Ascending aorta (tissue), 2 donors: Measurements from ENCODE around the gene AGMAT. TPM values are rescaled to one million over a fixed set of nuclear protein-coding genes. Genes with fewer than 3 reads are reported as not detected.

ENCODE experiments used
- DNase-seq, 2 donors: peaks; one replicate each; pipeline ENCODE4 v3.0.0-alpha.2; 2019; ENCODE audit warnings: low spot score in 2 of 2
- H3K27ac ChIP-seq, 2 donors: fragments of 200-600 bp; sonication (generic); one replicate each; pipeline ENCODE4 v1.5.1; 2016 to 2017; ENCODE audit warnings: mild to moderate bottlenecking in 1 of 2
- H3K27me3 ChIP-seq: fragments of 200-600 bp; sonication (generic); one replicate; pipeline ENCODE4 v1.5.1; 2017
- H3K36me3 ChIP-seq, 2 donors: fragments of 200-600 bp; sonication (generic); one replicate each; pipeline ENCODE4 v1.5.1; 2016
- H3K4me1 ChIP-seq, 2 donors: fragments of 200-600 bp; sonication (generic); one replicate each; pipeline ENCODE4 v1.5.1; 2016 to 2017; ENCODE audit warnings: mild to moderate bottlenecking in 1 of 2
- H3K4me3 ChIP-seq, 2 donors: fragments of 200-600 bp; sonication (generic); one replicate each; pipeline ENCODE4 v1.5.1; 2016 to 2017; ENCODE audit warnings: mild to moderate bottlenecking in 1 of 2
- H3K9me3 ChIP-seq, 2 donors: fragments of 200-600 bp; sonication (generic); one replicate each; pipeline ENCODE4 v1.5.1; 2016
- intact Hi-C: fragments of 100-400 bp; cut with DNase I; formaldehyde crosslinking; loops from one replicate; pipeline ENCODE4 v1.15.1; 2023
- total RNA-seq: library from RNA; depleted of rRNA; stranded (reverse); fragments of >200 nt; gene quantifications from one replicate; pipeline ENCODE4 v1.1.0, GENCODE V29; 2016
- TF ChIP-seq, protein P1 (sequence below), 3 experiments: fragments of 200-600 bp in 2 of 3; fragments of 450-650 bp in 1 of 3; sonication (generic) in 2 of 3; IDR thresholded peaks; one replicate each; pipeline ENCODE4 v1.5.1; 2016 to 2019; ENCODE audit warnings: antibody characterized with exemption in 3 of 3, mild to moderate bottlenecking in 1 of 3, moderate library complexity in 1 of 3

AGMAT gene
- total RNA-seq, 1 donor from 2014 or later = 1.1 TPM

DNA sequence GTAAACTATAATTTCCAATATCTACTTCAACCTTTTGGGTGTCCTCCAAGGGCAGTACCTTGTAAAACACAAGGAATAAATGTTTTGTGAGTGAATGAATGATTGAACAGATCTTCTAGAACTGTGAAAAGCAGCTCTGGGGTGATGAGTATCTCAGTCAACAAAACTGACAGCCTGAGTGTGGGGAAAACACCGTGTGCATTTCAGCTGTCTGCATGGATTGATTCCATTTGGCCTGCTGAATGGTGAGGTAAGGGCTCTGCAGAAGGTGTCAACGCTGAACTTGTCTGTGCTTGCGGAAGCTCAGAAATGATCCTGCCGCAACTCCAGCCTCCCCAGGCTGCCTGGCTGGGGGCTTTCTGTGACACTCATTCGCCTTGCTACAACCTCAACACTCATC, 7.4 kb upstream of the AGMAT start:
- Histone ChIP-seq H3K27me3 (no peaks in the 10 kb centered on the region), H3K4me1 (no peaks in the 10 kb centered on the region), H3K27ac (no peak overlapping the region), H3K4me3 (no peak overlapping the region), H3K9me3 (no peaks in the 10 kb centered on the region), H3K36me3 (no peaks in the 10 kb centered on the region)
- intact Hi-C loops = no loop called here
- TF ChIP-seq, protein P1, sequence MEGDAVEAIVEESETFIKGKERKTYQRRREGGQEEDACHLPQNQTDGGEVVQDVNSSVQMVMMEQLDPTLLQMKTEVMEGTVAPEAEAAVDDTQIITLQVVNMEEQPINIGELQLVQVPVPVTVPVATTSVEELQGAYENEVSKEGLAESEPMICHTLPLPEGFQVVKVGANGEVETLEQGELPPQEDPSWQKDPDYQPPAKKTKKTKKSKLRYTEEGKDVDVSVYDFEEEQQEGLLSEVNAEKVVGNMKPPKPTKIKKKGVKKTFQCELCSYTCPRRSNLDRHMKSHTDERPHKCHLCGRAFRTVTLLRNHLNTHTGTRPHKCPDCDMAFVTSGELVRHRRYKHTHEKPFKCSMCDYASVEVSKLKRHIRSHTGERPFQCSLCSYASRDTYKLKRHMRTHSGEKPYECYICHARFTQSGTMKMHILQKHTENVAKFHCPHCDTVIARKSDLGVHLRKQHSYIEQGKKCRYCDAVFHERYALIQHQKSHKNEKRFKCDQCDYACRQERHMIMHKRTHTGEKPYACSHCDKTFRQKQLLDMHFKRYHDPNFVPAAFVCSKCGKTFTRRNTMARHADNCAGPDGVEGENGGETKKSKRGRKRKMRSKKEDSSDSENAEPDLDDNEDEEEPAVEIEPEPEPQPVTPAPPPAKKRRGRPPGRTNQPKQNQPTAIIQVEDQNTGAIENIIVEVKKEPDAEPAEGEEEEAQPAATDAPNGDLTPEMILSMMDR (IDR thresholded peaks at IDR 0.05) = no peak
- DNase-seq = no peak

DNA sequence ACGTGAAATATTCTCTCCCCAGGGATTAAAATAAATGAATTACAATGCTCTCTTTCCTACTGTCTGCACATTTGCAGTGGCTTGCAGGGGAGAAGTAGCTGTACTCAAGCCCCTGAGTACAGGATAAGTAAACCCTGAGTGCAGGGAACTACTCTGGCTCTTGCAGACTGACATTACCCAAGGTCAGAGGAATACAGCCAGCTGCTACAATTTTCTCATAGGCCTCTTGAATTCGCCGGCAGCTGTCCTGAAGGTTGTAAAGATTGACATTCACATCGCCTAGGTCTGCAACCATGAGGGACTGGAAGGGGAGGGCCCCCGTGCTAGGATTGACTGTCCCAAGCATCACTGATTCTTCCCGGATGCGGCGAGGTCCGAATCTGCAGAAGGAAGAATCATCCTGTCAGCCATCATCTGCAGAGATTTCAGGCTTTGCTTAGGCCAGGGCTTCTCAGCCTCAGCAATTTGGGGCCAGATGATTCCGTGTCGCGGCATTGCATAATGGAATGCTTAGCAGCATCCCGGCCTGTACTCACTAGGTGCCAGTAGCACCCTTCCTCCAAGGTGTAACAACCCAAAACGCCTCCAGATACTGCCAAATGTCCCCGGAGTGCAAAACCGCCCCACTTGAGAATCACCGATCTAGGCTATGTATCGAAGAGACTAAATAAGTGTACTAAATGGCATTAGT, 1.7 kb downstream of the AGMAT start:
- no peak overlapping the region for H3K27ac ChIP-seq
- H3K4me1 ChIP-seq = peaks cover 3% of the 10 kb centered on the region in 2 donors
- intact Hi-C loops = no loop called here

GRCh38 chr1:15579683-15580047, 5.2 kb downstream of the AGMAT start:
- no peaks in the 10 kb centered on the region for H3K36me3 ChIP-seq
- H3K4me1 ChIP-seq = peaks cover 3% of the 10 kb centered on the region in 2 donors
- H3K27ac ChIP-seq = no peak overlapping the region
- TF ChIP-seq, protein P1 (IDR thresholded peaks at IDR 0.05) = no peak
- no peaks in the 10 kb centered on the region for H3K27me3 ChIP-seq
- H3K4me3 ChIP-seq = no peak overlapping the region
- no peaks in the 10 kb centered on the region for H3K9me3 ChIP-seq
- DNase-seq = no peak
- intact Hi-C loops = no loop called here

More for the DNA sequence above, 1.7 kb downstream of the AGMAT start:
- TF ChIP-seq, protein P1 (IDR thresholded peaks at IDR 0.05) = no peak
- no peak for DNase-seq
- Histone ChIP-seq H3K9me3 (no peaks in the 10 kb centered on the region), H3K27me3 (no peaks in the 10 kb centered on the region), H3K4me3 (no peak overlapping the region), H3K36me3 (no peaks in the 10 kb centered on the region)

DNA sequence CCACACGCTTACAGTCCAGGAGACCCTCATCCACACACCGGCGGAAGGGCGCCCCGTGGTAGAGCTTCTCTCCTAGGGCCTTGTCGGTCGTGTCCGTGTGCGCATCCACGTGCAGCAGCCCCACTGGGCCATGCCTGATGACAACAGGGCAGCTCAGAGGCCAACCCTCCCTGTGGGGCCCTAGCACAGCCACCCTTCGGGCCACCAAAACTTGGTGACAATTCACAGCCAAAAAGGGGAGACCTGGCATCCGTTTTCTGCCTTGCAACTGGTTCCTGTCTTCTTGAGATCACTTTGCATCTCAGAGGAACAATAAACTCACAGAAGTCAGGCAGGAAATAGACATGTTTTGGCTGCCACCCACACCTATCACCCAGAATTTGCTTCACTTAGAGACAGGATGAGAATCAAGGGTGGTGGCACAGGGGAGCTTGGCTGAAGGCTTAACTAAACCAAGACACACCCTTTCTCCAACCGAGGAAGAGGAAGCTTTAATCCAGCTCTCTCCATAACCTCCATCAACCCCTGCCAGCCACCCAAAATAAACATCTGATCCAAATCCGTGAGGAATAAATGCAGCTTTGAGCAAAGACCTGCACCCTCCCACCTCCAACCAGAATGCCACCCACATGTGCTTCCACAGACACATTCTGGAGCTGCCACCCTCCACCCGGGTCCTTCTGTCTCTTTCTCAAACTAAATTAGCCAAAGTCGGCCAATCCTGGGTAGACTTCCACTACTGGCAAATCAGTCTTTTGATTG, 5.7 kb downstream of the AGMAT start:
- no peaks in the 10 kb centered on the region for H3K4me1 ChIP-seq
- TF ChIP-seq, protein P1 (IDR thresholded peaks at IDR 0.05) = no peak
- no peak overlapping the region for H3K27ac ChIP-seq
- H3K27me3 ChIP-seq = no peaks in the 10 kb centered on the region
- intact Hi-C loops = no loop called here
- DNase-seq = no peak
- H3K4me3 ChIP-seq = no peak overlapping the region
- no peaks in the 10 kb centered on the region for H3K9me3 ChIP-seq
- no peaks in the 10 kb centered on the region for H3K36me3 ChIP-seq

GRCh38 chr1:15577691-15578090, 7.2 kb downstream of the AGMAT start:
- Histone ChIP-seq H3K9me3 (no peaks in the 10 kb centered on the region), H3K4me3 (no peak overlapping the region), H3K27ac (no peak overlapping the region), H3K4me1 (peaks cover 0 to 3% of the 10 kb centered on the region in 2 donors), H3K27me3 (no peaks in the 10 kb centered on the region), H3K36me3 (no peaks in the 10 kb centered on the region)
- intact Hi-C loops = no loop called here
- TF ChIP-seq, protein P1 (IDR thresholded peaks at IDR 0.05) = no peak
- DNase-seq = no peak
